ENCODE data around the gene TNNI3K. TPM values are rescaled to one million over a fixed set of nuclear protein-coding genes. Genes with fewer than 3 reads are reported as not detected.
A peak's percentile ranks its signal among the peaks of the same experiment; 100 is the strongest.

TNNI3K gene
- total RNA-seq, 1 experiment from 2014 or later, result not detected

GRCh38 chr1:74496669-74497068, 261.5 kb downstream of the TNNI3K start:
- Histone ChIP-seq H3K27me3 (no peaks in the 10 kb centered on the region), H3K9me3 (no peaks in the 10 kb centered on the region), H3K4me3 (no peak overlapping the region), H3K36me3 (no peaks in the 10 kb centered on the region)
- DNase-seq, result no peak

DNA sequence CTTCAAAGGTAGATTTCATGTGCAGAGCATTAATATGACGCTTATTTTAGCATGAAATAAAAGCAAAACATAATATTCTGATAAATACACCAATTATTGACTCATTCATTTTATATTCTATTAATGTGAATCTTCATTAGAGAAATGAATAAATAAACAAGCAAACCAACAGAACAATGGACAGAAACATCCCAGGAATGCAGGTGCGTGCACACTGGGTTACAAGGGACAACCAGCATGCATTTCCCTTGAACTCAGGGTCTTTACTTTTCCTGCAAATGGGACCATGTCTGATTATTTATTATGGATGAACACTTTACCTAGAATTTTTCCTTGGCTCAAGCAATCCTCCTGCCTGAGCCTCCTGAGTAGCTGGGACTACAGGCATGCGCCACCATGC, 263.7 kb downstream of the TNNI3K start:
- H3K36me3 ChIP-seq, result no peaks in the 10 kb centered on the region
- no peaks in the 10 kb centered on the region for H3K27me3 ChIP-seq
- no peaks in the 10 kb centered on the region for H3K9me3 ChIP-seq
- no peak overlapping the region for H3K4me3 ChIP-seq
- DNase-seq, result no peak

DNA sequence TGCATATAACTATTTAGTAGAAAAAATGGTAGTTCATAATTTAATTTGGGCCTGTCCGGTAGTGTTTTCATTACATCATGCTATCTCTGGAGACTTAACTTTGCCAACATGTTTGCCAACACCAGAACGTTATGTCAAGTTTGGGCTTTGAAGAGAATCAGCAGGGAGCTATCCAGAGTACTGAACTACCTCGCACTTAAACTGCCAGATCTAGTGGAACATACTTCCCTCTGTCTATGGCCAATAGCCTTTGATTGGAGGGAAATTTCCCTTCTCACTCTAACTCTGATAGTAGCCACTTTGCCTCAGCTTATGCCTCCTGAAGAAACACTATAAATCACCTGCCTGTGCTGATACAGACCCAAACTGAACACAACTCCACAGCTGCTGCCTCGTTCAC, 267.2 kb downstream of the TNNI3K start:
- H3K27me3 ChIP-seq, result no peaks in the 10 kb centered on the region
- no peak for DNase-seq
- H3K4me3 ChIP-seq, result no peak overlapping the region
- H3K9me3 ChIP-seq, result no peaks in the 10 kb centered on the region
- H3K36me3 ChIP-seq, result no peaks in the 10 kb centered on the region

- H3K9me3 ChIP-seq, result no peaks in the 10 kb centered on the region
- no peak for DNase-seq
- H3K36me3 ChIP-seq, result no peaks in the 10 kb centered on the region
- no peak overlapping the region for H3K4me3 ChIP-seq
- H3K27me3 ChIP-seq, result no peaks in the 10 kb centered on the region
These were observed 267.7 kb downstream of the TNNI3K start for GRCh38 chr1:74502858-74503257.

DNA sequence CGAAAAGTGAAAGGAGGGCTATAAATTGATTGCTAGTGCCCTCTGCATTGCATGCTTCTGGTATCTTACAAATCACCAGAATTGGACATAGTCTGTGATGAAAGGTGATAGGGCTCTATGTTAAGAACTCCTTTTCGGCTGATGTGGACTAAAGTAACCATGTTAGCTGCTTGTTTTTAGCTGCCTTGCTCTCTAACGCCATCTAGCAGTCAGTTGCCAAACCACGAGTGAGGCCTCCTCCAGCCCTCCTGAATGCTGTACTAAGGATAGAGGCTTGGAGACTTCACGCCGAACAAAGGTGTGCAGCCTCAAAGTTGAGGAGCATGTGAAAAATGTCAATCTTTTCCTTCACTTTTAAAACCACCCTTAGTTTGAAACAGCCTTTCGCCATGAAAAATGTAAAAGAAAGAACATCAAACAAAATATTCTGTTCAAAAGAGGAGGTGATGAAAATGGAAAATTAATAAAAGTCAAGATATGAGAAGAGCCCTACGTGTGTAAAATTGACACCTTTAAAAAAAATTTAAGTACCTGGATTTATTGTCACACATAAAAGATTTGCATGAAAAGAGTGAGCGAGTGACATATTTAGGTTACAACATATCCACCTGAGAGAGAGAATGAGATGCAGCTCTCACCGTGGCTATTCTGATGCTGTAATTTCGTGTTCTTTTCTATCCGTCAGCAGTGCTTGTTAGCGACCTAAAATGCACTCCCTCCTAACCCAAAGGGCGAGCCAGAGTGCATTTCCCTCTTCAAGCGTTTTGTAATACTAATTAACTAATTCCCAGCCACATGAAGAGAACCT, 269.1 kb downstream of the TNNI3K start:
- H3K4me3 ChIP-seq, result no peak overlapping the region
- no peaks in the 10 kb centered on the region for H3K9me3 ChIP-seq
- no peaks in the 10 kb centered on the region for H3K27me3 ChIP-seq
- DNase-seq, result peak; percentile 28
- H3K36me3 ChIP-seq, result no peaks in the 10 kb centered on the region

DNA sequence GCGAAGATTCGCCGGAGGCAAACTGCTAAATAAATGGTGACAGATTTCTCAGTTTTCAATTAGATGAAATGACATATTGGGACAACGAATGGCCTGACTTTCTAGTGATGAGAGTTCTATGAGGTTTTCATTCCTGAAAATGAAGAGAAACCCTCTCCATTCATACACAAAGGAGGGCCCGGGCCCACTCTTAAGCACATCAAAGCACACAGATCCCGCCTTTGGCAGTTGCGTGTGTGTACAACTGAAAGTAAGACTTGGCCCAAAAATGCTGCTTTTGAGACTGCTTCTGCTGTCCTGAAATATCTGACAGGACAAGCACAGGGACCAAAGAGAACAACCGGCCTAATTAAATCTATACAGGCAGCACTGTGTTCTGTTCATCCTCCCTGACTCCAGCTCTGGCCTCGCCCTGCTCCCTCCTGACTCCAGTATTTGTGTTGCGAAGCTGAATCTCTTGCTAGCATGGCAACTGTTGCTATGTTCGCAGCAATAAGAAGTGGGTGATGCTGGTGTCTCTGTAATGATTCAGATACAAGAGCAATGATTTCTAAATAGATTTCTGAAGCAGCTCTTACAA, 269.8 kb downstream of the TNNI3K start:
- no peak overlapping the region for H3K4me3 ChIP-seq

GRCh38 chr1:74505928-74506710, 270.9 kb downstream of the TNNI3K start:
- Histone ChIP-seq H3K36me3 (no peaks in the 10 kb centered on the region), H3K9me3 (no peaks in the 10 kb centered on the region), H3K27me3 (no peaks in the 10 kb centered on the region), H3K4me3 (no peak overlapping the region)
- DNase-seq, result no peak

More for the DNA sequence above, 269.8 kb downstream of the TNNI3K start:
- Histone ChIP-seq H3K27me3 (no peaks in the 10 kb centered on the region), H3K36me3 (no peaks in the 10 kb centered on the region), H3K9me3 (no peaks in the 10 kb centered on the region)
- DNase-seq, result no peak

DNA sequence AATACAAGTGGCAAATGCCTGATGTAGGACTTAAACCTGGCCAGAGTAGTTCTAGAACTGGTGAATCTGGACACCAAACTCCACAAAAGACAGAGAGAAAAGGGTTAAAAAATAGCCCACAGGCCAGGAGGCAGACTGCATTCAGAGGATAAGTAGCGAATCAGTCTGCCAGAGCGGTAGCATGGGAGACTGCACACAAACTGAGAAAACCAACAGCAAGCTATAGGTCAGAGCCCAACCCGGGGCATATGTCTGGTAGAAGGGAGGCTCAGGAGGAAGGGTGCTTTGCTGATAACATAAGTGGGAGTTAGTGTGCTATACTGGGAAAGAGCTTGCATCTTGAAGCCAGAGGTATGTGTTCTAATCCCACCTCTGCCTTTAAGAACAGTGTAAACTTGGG, 273.3 kb downstream of the TNNI3K start:
- no peaks in the 10 kb centered on the region for H3K36me3 ChIP-seq
- no peaks in the 10 kb centered on the region for H3K9me3 ChIP-seq
- no peak for DNase-seq
- no peak overlapping the region for H3K4me3 ChIP-seq
- H3K27me3 ChIP-seq, result no peaks in the 10 kb centered on the region

- no peak for DNase-seq
- Histone ChIP-seq H3K27me3 (no peaks in the 10 kb centered on the region), H3K4me3 (no peak within 1 kb of the TSS), H3K36me3 (no peaks in the 10 kb centered on the region), H3K9me3 (no peaks in the 10 kb centered on the region)
These were observed 277.2 kb downstream of the TNNI3K start, which contains the start of gene LRRC53 for GRCh38 chr1:74512170-74512915. Gene LRRC53 (minus strand): TSS chr1:74512611. CDS start chr1:74483349, 29,262 bp downstream.

- H3K4me3 ChIP-seq, result no peak overlapping the region
- H3K36me3 ChIP-seq, result no peaks in the 10 kb centered on the region
- no peaks in the 10 kb centered on the region for H3K9me3 ChIP-seq
- no peak for DNase-seq
- no peaks in the 10 kb centered on the region for H3K27me3 ChIP-seq
These were observed 278.5 kb downstream of the TNNI3K start for GRCh38 chr1:74513411-74514300.

- no peaks in the 10 kb centered on the region for H3K27me3 ChIP-seq
- H3K4me3 ChIP-seq, result no peak overlapping the region
- no peak for DNase-seq
These were observed 282.4 kb downstream of the TNNI3K start for GRCh38 chr1:74517599-74518051.

DNA sequence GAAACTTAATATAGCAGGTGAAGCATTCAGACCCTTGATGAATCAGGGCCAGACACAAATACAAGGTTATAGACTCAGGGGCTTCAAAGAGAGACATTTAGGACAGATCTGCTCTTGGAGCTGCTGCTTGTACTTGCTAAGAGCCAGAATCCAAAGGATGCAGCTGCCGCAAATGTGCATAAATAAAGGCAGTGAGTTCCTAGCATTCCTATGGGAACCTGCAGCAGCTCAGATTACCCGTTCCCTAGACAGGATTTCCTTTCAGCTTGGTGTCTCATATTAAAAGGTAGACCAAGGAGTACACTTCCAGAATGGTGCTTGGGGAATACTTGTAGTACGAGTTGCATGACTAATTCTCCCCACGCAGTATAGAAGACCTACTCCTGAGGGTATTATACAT, 287.0 kb downstream of the TNNI3K start:
- DNase-seq, result no peak

More at GRCh38 chr1:74517599-74518051, 282.4 kb downstream of the TNNI3K start:
- Histone ChIP-seq H3K36me3 (no peaks in the 10 kb centered on the region), H3K9me3 (no peaks in the 10 kb centered on the region)

GRCh38 chr1:74523873-74524480, 288.8 kb downstream of the TNNI3K start:
- Histone ChIP-seq H3K9me3 (no peaks in the 10 kb centered on the region), H3K27me3 (no peaks in the 10 kb centered on the region), H3K4me3 (no peak overlapping the region), H3K36me3 (no peaks in the 10 kb centered on the region)
- no peak for DNase-seq

More for the DNA sequence above, 287.0 kb downstream of the TNNI3K start:
- H3K4me3 ChIP-seq, result no peak overlapping the region
- no peaks in the 10 kb centered on the region for H3K36me3 ChIP-seq
- H3K9me3 ChIP-seq, result no peaks in the 10 kb centered on the region
- H3K27me3 ChIP-seq, result no peaks in the 10 kb centered on the region

DNA sequence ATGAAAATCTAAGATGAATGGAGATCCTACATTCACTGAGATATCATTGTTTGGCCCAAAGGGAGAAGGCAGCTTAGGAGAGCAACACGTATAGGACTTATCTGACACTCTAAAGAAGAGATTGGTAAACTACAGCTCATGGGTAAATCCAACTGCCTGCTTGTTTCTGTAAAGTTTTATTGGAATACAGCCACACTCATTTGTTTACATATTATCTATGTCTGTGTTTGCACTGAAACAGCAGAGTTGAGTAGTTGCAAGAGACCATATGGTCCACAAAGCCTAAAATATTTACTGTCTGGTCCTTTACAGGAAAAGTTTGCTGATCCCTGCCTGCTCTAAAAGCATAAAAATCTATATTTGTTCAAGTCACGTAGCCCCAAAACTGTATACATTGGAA, 291.5 kb downstream of the TNNI3K start:
- no peak for DNase-seq
- no peak overlapping the region for H3K4me3 ChIP-seq
- no peaks in the 10 kb centered on the region for H3K36me3 ChIP-seq

DNA sequence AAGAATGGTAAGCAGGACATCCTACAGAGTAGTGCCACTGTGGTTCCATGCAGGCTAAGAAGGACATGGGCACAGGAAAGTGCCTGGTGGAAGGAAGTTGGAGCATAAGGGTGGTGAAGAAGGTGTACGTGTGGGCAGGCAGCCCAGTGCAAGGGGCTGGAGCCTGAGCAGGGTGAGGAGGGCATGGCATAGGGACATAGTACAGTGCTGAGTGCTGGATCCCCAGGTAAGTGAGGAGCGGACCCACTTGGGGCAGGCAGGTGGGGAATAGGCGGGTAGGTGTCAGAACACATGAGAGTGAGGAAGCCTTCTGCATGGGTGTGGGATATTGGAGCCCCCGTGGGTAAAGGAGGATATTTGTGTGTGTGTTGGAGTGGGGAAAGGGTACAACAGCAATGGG, 292.9 kb downstream of the TNNI3K start:
- Histone ChIP-seq H3K27me3 (no peaks in the 10 kb centered on the region), H3K4me3 (no peak overlapping the region), H3K36me3 (no peaks in the 10 kb centered on the region), H3K9me3 (no peaks in the 10 kb centered on the region)
- no peak for DNase-seq

More for the DNA sequence above, 291.5 kb downstream of the TNNI3K start:
- H3K27me3 ChIP-seq, result no peaks in the 10 kb centered on the region
- H3K9me3 ChIP-seq, result no peaks in the 10 kb centered on the region
